ENCODE measurements around the gene VPS33B.

Gene VPS33B

GRCh38 chr15:90956274-90957030 is 65.9 kb downstream of the VPS33B start:
- Histone ChIP-seq H3K4me3 (ENCODE audit: low read depth in 1 of 2, low read length in 2 of 2) (peak overlapping the region in 1 of 2 donors; percentile 84), H3K4me1 (ENCODE audit: control insufficient read depth in 1 of 2, insufficient read depth in 2 of 2, low read length in 2 of 2) (peaks cover 7 to 26% of the 10 kb centered on the region in 2 donors), H3K9me3 (ENCODE audit: control insufficient read depth in 1 of 2, low read length in 2 of 2) (no peaks in the 10 kb centered on the region), H3K27me3 (ENCODE audit: low read depth, low read length) (no peaks in the 10 kb centered on the region), H3K36me3 (ENCODE audit: control insufficient read depth in 1 of 2, insufficient read depth in 2 of 2, low read length in 2 of 2) (peaks cover 20 to 35% of the 10 kb centered on the region in 2 donors), H3K27ac (ENCODE audit: low read length) (no peak overlapping the region)

GRCh38 chr15:90955624-90956273 is 66.6 kb downstream of the VPS33B start:
- no peaks in the 10 kb centered on the region for H3K9me3 ChIP-seq (ENCODE audit: control insufficient read depth in 1 of 2, low read length in 2 of 2)
- H3K4me1 ChIP-seq (ENCODE audit: control insufficient read depth in 1 of 2, insufficient read depth in 2 of 2, low read length in 2 of 2) = peaks cover 7 to 26% of the 10 kb centered on the region in 2 donors
- H3K36me3 ChIP-seq (ENCODE audit: control insufficient read depth in 1 of 2, insufficient read depth in 2 of 2, low read length in 2 of 2) = peaks cover 22 to 35% of the 10 kb centered on the region in 2 donors
- H3K4me3 ChIP-seq (ENCODE audit: low read depth in 1 of 2, low read length in 2 of 2) = peak overlapping the region in 1 of 2 donors; percentile 88
- H3K27me3 ChIP-seq (ENCODE audit: low read depth, low read length) = no peaks in the 10 kb centered on the region
- no peak overlapping the region for H3K27ac ChIP-seq (ENCODE audit: low read length)

GRCh38 chr15:90954712-90955623 is 67.4 kb downstream of the VPS33B start, which contains the start of gene RCCD1:
Gene RCCD1, plus strand, starts transcription at chr15:90954884. Its CDS starts 1,851 bp downstream, at chr15:90956735.
- H3K27ac ChIP-seq (ENCODE audit: low read length) = peak within 1 kb of the TSS; percentile 94
- peaks cover 7 to 26% of the 10 kb centered on the region in 2 donors for H3K4me1 ChIP-seq (ENCODE audit: control insufficient read depth in 1 of 2, insufficient read depth in 2 of 2, low read length in 2 of 2)
- peak within 1 kb of the TSS; percentile 81 to 88 for H3K4me3 ChIP-seq (ENCODE audit: low read depth in 1 of 2, low read length in 2 of 2)

GRCh38 chr15:90953947-90954711 is 68.3 kb downstream of the VPS33B start:
- H3K36me3 ChIP-seq (ENCODE audit: control insufficient read depth in 1 of 2, insufficient read depth in 2 of 2, low read length in 2 of 2) = peaks cover 33 to 49% of the 10 kb centered on the region in 2 donors
- H3K4me1 ChIP-seq (ENCODE audit: control insufficient read depth in 1 of 2, insufficient read depth in 2 of 2, low read length in 2 of 2) = peaks cover 7 to 26% of the 10 kb centered on the region in 2 donors
- no peaks in the 10 kb centered on the region for H3K27me3 ChIP-seq (ENCODE audit: low read depth, low read length)
- no peak overlapping the region for H3K27ac ChIP-seq (ENCODE audit: low read length)
- H3K9me3 ChIP-seq (ENCODE audit: control insufficient read depth in 1 of 2, low read length in 2 of 2) = no peaks in the 10 kb centered on the region
- peak overlapping the region; percentile 81 to 88 for H3K4me3 ChIP-seq (ENCODE audit: low read depth in 1 of 2, low read length in 2 of 2)

More at GRCh38 chr15:90954712-90955623, 67.4 kb downstream of the VPS33B start, which contains the start of gene RCCD1:
- H3K9me3 ChIP-seq (ENCODE audit: control insufficient read depth in 1 of 2, low read length in 2 of 2) = no peaks in the 10 kb centered on the region
- peaks cover 27 to 40% of the 10 kb centered on the region in 2 donors for H3K36me3 ChIP-seq (ENCODE audit: control insufficient read depth in 1 of 2, insufficient read depth in 2 of 2, low read length in 2 of 2)
- no peaks in the 10 kb centered on the region for H3K27me3 ChIP-seq (ENCODE audit: low read depth, low read length)

- H3K4me1 ChIP-seq (ENCODE audit: control insufficient read depth in 1 of 2, insufficient read depth in 2 of 2, low read length in 2 of 2) = peaks cover 7 to 26% of the 10 kb centered on the region in 2 donors
- H3K4me3 ChIP-seq (ENCODE audit: low read depth in 1 of 2, low read length in 2 of 2) = no peak overlapping the region
- H3K27ac ChIP-seq (ENCODE audit: low read length) = no peak overlapping the region
- H3K27me3 ChIP-seq (ENCODE audit: low read depth, low read length) = no peaks in the 10 kb centered on the region
- H3K9me3 ChIP-seq (ENCODE audit: control insufficient read depth in 1 of 2, low read length in 2 of 2) = no peaks in the 10 kb centered on the region
- peaks cover 35 to 58% of the 10 kb centered on the region in 2 donors for H3K36me3 ChIP-seq (ENCODE audit: control insufficient read depth in 1 of 2, insufficient read depth in 2 of 2, low read length in 2 of 2)
Measured at GRCh38 chr15:90952901-90953677, 69.3 kb downstream of the VPS33B start.

- no peak overlapping the region for H3K27ac ChIP-seq (ENCODE audit: low read length)
- no peaks in the 10 kb centered on the region for H3K27me3 ChIP-seq (ENCODE audit: low read depth, low read length)
- H3K4me3 ChIP-seq (ENCODE audit: low read depth in 1 of 2, low read length in 2 of 2) = no peak overlapping the region
- H3K9me3 ChIP-seq (ENCODE audit: control insufficient read depth in 1 of 2, low read length in 2 of 2) = no peaks in the 10 kb centered on the region
- peaks cover 2 to 7% of the 10 kb centered on the region in 2 donors for H3K4me1 ChIP-seq (ENCODE audit: control insufficient read depth in 1 of 2, insufficient read depth in 2 of 2, low read length in 2 of 2)
- peaks cover 54 to 78% of the 10 kb centered on the region in 2 donors for H3K36me3 ChIP-seq (ENCODE audit: control insufficient read depth in 1 of 2, insufficient read depth in 2 of 2, low read length in 2 of 2)
Measured at GRCh38 chr15:90950676-90951075, 71.7 kb downstream of the VPS33B start.

- Histone ChIP-seq H3K9me3 (ENCODE audit: control insufficient read depth in 1 of 2, low read length in 2 of 2) (no peaks in the 10 kb centered on the region), H3K36me3 (ENCODE audit: control insufficient read depth in 1 of 2, insufficient read depth in 2 of 2, low read length in 2 of 2) (peaks cover 55 to 81% of the 10 kb centered on the region in 2 donors), H3K27me3 (ENCODE audit: low read depth, low read length) (no peaks in the 10 kb centered on the region), H3K4me1 (ENCODE audit: control insufficient read depth in 1 of 2, insufficient read depth in 2 of 2, low read length in 2 of 2) (peaks cover 0 to 2% of the 10 kb centered on the region in 2 donors), H3K4me3 (ENCODE audit: low read depth in 1 of 2, low read length in 2 of 2) (no peak overlapping the region), H3K27ac (ENCODE audit: low read length) (no peak overlapping the region)
Measured at GRCh38 chr15:90949979-90950675, 72.3 kb downstream of the VPS33B start.

Data from muscle layer of duodenum (tissue), 2 donors.